ENCODE results near the gene PTP4A1.

The PTP4A1 gene

DNA sequence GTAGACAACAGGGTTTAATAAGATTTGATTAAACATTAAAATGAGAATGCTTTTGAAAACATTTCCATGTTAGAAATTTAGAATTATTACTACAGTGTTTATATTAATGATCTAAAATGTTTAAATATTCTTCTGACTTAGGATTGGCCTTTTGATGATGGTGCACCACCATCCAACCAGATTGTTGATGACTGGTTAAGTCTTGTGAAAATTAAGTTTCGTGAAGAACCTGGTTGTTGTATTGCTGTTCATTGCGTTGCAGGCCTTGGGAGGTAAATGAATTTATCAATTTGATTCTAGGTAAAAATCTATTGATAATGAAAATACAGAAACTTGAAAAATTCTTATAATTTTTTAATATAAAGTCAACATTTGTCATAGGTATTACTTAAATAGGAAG, 6.5 kb downstream of the PTP4A1 start:
- no peak overlapping the region for H3K27ac ChIP-seq
- H3K4me3 ChIP-seq (ENCODE audit: low read depth in 1 of 2, low read length in 1 of 2) = no peak overlapping the region
- H3K9me3 ChIP-seq = no peaks in the 10 kb centered on the region
- peaks cover 69% of the 10 kb centered on the region for H3K36me3 ChIP-seq
- TF ChIP-seq, protein P1, sequence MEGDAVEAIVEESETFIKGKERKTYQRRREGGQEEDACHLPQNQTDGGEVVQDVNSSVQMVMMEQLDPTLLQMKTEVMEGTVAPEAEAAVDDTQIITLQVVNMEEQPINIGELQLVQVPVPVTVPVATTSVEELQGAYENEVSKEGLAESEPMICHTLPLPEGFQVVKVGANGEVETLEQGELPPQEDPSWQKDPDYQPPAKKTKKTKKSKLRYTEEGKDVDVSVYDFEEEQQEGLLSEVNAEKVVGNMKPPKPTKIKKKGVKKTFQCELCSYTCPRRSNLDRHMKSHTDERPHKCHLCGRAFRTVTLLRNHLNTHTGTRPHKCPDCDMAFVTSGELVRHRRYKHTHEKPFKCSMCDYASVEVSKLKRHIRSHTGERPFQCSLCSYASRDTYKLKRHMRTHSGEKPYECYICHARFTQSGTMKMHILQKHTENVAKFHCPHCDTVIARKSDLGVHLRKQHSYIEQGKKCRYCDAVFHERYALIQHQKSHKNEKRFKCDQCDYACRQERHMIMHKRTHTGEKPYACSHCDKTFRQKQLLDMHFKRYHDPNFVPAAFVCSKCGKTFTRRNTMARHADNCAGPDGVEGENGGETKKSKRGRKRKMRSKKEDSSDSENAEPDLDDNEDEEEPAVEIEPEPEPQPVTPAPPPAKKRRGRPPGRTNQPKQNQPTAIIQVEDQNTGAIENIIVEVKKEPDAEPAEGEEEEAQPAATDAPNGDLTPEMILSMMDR (IDR thresholded peaks at IDR 0.05) = no peak
- H3K27me3 ChIP-seq = no peaks in the 10 kb centered on the region
- H3K4me1 ChIP-seq (ENCODE audit: control insufficient read depth in 1 of 2, insufficient read depth in 1 of 2, low read depth in 1 of 2, low read length in 1 of 2) = peaks cover 16 to 23% of the 10 kb centered on the region in 2 experiments

DNA sequence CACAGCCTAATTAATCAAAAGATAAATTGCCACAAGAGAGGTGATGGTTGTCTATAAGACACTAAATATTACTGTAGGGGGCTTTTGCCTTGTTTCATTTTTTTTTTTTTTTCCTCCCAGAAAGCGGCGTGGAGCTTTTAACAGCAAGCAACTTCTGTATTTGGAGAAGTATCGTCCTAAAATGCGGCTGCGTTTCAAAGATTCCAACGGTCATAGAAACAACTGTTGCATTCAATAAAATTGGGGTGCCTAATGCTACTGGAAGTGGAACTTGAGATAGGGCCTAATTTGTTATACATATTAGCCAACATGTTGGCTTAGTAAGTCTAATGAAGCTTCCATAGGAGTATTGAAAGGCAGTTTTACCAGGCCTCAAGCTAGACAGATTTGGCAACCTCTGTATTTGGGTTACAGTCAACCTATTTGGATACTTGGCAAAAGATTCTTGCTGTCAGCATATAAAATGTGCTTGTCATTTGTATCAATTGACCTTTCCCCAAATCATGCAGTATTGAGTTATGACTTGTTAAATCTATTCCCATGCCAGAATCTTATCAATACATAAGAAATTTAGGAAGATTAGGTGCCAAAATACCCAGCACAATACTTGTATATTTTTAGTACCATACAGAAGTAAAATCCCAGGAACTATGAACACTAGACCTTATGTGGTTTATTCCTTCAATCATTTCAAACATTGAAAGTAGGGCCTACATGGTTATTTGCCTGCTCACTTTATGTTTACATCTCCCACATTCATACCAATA, 7.8 kb downstream of the PTP4A1 start:
- H3K27ac ChIP-seq = no peak overlapping the region
- no peak overlapping the region for H3K4me3 ChIP-seq (ENCODE audit: low read depth in 1 of 2, low read length in 1 of 2)
- peaks cover 71% of the 10 kb centered on the region for H3K36me3 ChIP-seq
- TF ChIP-seq, protein P1 (IDR thresholded peaks at IDR 0.05) = no peak
- peaks cover 3 to 9% of the 10 kb centered on the region in 2 experiments for H3K4me1 ChIP-seq (ENCODE audit: control insufficient read depth in 1 of 2, insufficient read depth in 1 of 2, low read depth in 1 of 2, low read length in 1 of 2)
- no peaks in the 10 kb centered on the region for H3K27me3 ChIP-seq
- H3K9me3 ChIP-seq = no peaks in the 10 kb centered on the region

DNA sequence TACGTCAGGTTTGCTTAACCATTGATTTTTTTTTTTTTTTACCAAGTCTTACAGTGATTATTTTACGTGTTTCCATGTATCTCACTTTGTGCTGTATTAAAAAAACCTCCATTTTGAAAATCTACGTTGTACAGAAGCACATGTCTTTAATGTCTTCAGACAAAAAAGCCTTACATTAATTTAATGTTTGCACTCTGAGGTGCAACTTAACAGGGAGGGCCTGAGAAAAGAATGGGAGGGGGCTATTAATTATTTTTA, 8.4 kb downstream of the PTP4A1 start:
- Histone ChIP-seq H3K27me3 (no peaks in the 10 kb centered on the region), H3K4me1 (ENCODE audit: control insufficient read depth in 1 of 2, insufficient read depth in 1 of 2, low read depth in 1 of 2, low read length in 1 of 2) (peaks cover 0 to 4% of the 10 kb centered on the region in 2 experiments), H3K27ac (no peak overlapping the region), H3K9me3 (no peaks in the 10 kb centered on the region), H3K4me3 (ENCODE audit: low read depth in 1 of 2, low read length in 1 of 2) (no peak overlapping the region), H3K36me3 (peaks cover 71% of the 10 kb centered on the region)
- TF ChIP-seq, protein P1 (IDR thresholded peaks at IDR 0.05) = no peak

DNA sequence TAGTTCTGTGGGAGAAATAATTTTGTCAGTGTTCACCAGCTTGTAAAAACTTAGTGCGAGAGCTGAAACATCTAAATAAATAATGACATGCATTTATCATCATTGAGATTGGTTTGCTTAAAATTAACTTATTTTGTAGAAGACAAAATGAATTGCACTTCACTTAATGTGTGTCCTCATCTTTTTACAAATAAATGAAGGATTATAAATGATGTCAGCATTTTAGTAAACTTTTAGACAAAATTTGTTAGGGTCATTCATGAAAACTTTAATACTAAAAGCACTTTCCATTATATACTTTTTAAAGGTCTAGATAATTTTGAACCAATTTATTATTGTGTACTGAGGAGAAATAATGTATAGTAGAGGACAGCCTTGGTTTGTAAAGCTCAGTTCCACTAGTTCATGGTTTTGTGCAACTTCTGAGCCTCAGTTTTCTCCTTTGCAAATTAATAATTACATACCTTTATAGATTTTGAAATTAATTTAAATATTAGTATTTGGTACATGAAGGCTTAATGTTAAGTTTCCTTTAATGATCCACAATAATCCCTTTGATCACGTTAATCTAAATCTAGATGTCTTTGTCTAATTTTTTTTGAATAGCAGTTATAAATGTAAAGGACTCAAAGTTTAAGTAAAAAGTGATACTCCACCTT, 9.2 kb downstream of the PTP4A1 start:
- peaks cover 69% of the 10 kb centered on the region for H3K36me3 ChIP-seq
- no peak overlapping the region for H3K27ac ChIP-seq
- H3K4me1 ChIP-seq (ENCODE audit: control insufficient read depth in 1 of 2, insufficient read depth in 1 of 2, low read depth in 1 of 2, low read length in 1 of 2) = peaks cover 0 to under 1% of the 10 kb centered on the region in 2 experiments
- no peak overlapping the region for H3K4me3 ChIP-seq (ENCODE audit: low read depth in 1 of 2, low read length in 1 of 2)
- H3K27me3 ChIP-seq = no peaks in the 10 kb centered on the region
- TF ChIP-seq, protein P1 (IDR thresholded peaks at IDR 0.05) = no peak
- no peaks in the 10 kb centered on the region for H3K9me3 ChIP-seq

DNA sequence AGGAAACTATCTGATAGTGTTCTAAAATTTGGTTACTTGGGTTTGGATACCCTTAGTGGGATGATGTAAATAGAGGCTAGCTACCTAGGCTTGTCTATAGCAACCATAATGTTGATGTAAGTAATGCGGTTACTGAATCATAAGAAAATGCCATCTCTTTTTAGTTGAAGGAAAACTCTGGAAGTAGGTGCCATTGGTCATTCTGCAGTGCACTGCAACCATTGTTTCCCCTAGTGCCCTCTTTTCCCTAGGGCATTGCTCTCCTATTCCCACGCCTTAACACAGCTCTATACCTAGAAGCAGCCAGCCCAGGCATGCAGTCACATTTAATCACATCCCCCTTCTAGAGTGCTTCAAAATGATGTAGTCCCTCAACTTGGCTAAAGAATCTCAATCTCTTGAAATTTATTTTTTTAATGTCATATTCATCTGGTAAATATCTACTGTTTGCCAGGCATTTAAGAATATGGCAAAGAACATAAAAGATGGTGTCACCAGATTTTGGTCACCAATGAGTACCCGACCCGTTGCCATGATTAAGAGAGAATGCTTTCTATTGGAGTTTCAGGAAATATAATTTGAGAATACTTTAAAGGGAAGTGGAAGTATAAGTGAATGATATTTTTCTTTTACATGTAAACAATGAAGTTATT, 10.4 kb downstream of the PTP4A1 start:
- H3K36me3 ChIP-seq = peaks cover 57% of the 10 kb centered on the region
- no peaks in the 10 kb centered on the region for H3K4me1 ChIP-seq (ENCODE audit: control insufficient read depth in 1 of 2, insufficient read depth in 1 of 2, low read depth in 1 of 2, low read length in 1 of 2)

More for the DNA sequence above, 10.4 kb downstream of the PTP4A1 start:
- TF ChIP-seq, protein P1 (IDR thresholded peaks at IDR 0.05) = no peak
- no peaks in the 10 kb centered on the region for H3K27me3 ChIP-seq
- H3K9me3 ChIP-seq = no peaks in the 10 kb centered on the region
- no peak overlapping the region for H3K27ac ChIP-seq
- no peak overlapping the region for H3K4me3 ChIP-seq (ENCODE audit: low read depth in 1 of 2, low read length in 1 of 2)
